Esophagus (tissue), 2 donors: ENCODE data around the gene PLD5. TPM values are rescaled to one million over a fixed set of nuclear protein-coding genes. Genes with fewer than 3 reads are reported as not detected.

ENCODE experiments used
- H3K27ac ChIP-seq, 2 donors: one replicate each; pipeline ENCODE4 v1.5.1; 2013; ENCODE audit warnings: low read depth in 2 of 2, mild to moderate bottlenecking in 2 of 2, inconsistent platforms in 1 of 2, low read length in 1 of 2, moderate library complexity in 1 of 2
- H3K27me3 ChIP-seq, 2 donors: one replicate each; pipeline ENCODE4 v1.6.1; 2013; ENCODE audit warnings: low read length in 2 of 2, control low read depth in 1 of 2, mild to moderate bottlenecking in 1 of 2; ENCODE audit not compliant: insufficient read depth in 2 of 2, control insufficient read depth in 1 of 2
- H3K36me3 ChIP-seq, 2 donors: one replicate each; pipeline ENCODE4 v1.6.1; 2013; ENCODE audit warnings: low read length in 1 of 2; ENCODE audit not compliant: control insufficient read depth in 2 of 2, insufficient read depth in 2 of 2
- H3K4me1 ChIP-seq, 2 donors: one replicate each; pipeline ENCODE4 v1.6.1; 2013; ENCODE audit warnings: low read length in 1 of 2; ENCODE audit not compliant: control insufficient read depth in 2 of 2, insufficient read depth in 2 of 2
- H3K4me3 ChIP-seq, 2 donors: one replicate each; pipeline ENCODE4 v1.5.1; 2013; ENCODE audit warnings: low read length in 2 of 2, mild to moderate bottlenecking in 2 of 2, low read depth in 1 of 2, moderate library complexity in 1 of 2
- H3K9me3 ChIP-seq, 2 donors: one replicate each; pipeline ENCODE4 v1.6.1; 2013; ENCODE audit warnings: mild to moderate bottlenecking in 2 of 2, low read depth in 1 of 2, low read length in 1 of 2, moderate library complexity in 1 of 2; ENCODE audit not compliant: control insufficient read depth in 2 of 2, insufficient read depth in 1 of 2
- WGBS, 2 donors: extraction: QIAGEN DNeasy Blood & Tissue Kit; methylation state at CpG; one replicate each; pipeline ENCODE4 v1.1.7; 2013; 5-methylcytosine and 5-hydroxymethylcytosine counted together
- polyA plus RNA-seq, 2 donors: library from polyadenylated mRNA; stranded (reverse); fragments of 200-250 nt; gene quantifications; one replicate each; pipeline ENCODE4 v1.2.3, GENCODE V29; 2013
- donor health status: healthy with polysubstance abuse.
- donor health status: Bipolar disorder and iron deficiency.

The PLD5 gene
- polyA plus RNA-seq, 2 donors = 0.04 to 0.11 TPM

DNA sequence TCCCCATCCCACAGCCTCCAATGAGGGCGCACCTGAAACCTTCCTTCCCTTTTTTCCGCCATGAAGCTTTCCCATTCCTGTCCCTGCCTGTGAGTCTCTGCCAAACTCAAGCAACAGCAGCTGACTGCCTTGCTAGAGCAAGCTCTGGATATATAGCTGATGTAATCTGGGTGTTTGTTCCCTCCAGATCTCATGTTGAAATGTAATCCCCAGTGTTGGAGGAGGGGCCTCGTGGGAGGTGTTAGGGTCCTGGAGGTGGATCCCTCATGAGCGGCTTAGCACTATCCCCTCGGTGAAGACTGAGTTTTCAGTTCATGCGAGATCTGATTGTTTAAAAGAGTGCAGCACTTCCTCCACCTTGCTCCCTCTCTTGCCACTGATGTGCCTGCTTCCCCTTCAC, 321.2 kb downstream of the PLD5 start:
- peaks cover 0 to 2% of the 10 kb centered on the region in 2 donors for H3K9me3 ChIP-seq
- 80% methylated on average over 6 of the region's 6 CpGs for WGBS, 2 donors
- H3K27me3 ChIP-seq = no peaks in the 10 kb centered on the region

DNA sequence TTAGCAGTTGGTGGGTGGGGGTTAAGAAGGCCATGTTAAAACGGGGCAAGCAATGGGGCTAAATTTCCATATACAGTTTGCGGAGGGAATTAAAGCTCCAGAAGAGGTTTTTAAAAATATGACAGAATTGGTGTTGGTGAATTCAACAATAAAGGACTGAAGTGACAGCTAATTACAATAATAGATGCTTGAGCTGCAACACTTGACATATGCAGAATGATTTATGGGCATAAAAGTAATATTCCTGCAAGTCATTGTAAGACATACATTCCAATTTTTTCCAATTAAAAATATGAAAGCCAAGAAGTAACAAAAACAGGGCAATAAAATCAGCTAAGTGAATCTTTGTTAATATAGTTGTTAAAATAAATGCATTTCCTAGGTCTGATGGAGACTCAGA, 323.4 kb downstream of the PLD5 start:
- Histone ChIP-seq H3K4me3 (no peak overlapping the region), H3K27me3 (no peaks in the 10 kb centered on the region), H3K4me1 (no peaks in the 10 kb centered on the region), H3K9me3 (no peaks in the 10 kb centered on the region), H3K27ac (no peak overlapping the region), H3K36me3 (no peaks in the 10 kb centered on the region)
- 83% methylated on average over 2 of the region's 2 CpGs for WGBS, 2 donors

More for the DNA sequence above, 321.2 kb downstream of the PLD5 start:
- Histone ChIP-seq H3K4me1 (no peaks in the 10 kb centered on the region), H3K4me3 (no peak overlapping the region), H3K27ac (no peak overlapping the region), H3K36me3 (no peaks in the 10 kb centered on the region)

DNA sequence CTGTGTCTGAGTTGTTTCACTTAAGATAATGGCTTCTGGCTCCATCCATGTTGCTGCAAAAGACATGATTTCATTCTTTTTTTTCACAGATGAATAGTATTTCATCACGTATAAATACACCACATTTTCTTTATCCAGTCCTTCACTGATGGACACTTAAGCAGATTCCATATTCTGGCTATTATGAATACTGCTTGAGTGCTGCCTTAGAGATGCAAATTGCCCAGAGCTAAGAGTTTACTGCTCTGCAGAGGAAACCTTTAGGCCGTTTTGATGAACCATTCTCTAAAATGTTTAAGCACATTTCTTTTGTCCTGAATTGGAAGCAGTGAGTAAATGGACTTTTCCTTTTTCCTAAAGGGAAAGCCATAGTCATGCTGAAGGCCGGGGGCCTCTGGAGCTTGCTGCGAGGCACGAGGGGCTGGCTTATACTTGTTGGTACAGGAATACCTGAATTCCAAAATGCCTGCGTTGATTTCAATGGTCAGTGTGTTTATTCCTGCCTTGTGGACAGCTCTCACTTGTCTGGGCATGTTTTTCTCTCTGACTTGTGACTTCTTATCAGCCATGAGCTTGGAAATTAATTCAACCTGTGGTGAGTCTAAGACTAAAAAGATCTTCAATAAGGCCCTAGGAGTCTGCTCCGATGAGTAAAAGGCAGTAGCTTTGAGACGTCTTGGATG, 324.6 kb downstream of the PLD5 start:
- Histone ChIP-seq H3K4me3 (no peak overlapping the region), H3K9me3 (no peaks in the 10 kb centered on the region), H3K4me1 (no peaks in the 10 kb centered on the region), H3K36me3 (no peaks in the 10 kb centered on the region), H3K27ac (no peak overlapping the region), H3K27me3 (no peaks in the 10 kb centered on the region)
- 62 to 71% methylated on average over 8 of the region's 8 CpGs for WGBS, 2 donors

DNA sequence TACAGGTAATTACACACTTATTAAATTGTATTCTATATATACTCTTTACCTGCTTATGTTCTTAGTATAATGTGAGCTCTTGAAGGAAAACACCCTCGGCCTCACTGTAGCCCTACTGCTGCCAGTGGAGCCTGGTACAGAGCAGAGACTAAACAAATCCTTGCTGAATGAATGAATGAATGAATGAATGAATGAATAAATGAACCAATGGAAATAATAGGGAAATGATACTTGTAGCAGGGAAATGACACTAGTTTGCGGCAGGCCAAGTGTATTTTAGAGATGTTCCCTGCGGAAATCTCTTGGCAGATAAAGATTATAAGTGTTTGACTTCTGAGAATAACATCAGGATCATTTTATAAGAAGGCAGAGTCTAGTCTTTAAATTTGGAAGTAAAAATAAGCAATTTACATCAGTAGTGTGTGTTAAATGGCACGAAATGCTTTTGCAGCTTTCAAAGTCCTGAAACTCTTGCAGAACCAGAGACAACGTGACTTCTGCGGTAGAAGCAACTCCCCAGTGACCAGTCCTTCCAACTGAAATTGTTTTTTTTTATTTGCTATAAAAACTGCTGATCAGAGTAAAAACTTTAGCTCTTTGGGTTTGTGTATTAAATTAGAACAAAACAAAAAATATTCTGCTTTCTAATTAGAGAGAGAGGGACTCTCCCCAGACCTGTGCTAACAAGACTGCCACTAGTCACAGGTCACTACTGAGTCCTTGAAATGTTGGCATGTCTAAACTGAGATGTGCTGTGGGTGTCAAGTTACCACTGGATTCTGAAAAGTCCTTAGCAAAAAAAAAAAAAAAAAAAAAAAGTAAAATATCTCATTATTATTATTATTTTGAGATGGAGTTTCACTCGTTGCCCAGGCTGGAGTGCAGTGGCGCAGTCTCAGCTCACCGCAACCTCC, 326.3 kb downstream of the PLD5 start:
- no peaks in the 10 kb centered on the region for H3K27me3 ChIP-seq
- H3K27ac ChIP-seq = no peak overlapping the region
- no peaks in the 10 kb centered on the region for H3K9me3 ChIP-seq
- H3K4me1 ChIP-seq = no peaks in the 10 kb centered on the region
- no peak overlapping the region for H3K4me3 ChIP-seq
- WGBS, 2 donors = 84 to 86% methylated on average over 9 of the region's 9 CpGs
- no peaks in the 10 kb centered on the region for H3K36me3 ChIP-seq

DNA sequence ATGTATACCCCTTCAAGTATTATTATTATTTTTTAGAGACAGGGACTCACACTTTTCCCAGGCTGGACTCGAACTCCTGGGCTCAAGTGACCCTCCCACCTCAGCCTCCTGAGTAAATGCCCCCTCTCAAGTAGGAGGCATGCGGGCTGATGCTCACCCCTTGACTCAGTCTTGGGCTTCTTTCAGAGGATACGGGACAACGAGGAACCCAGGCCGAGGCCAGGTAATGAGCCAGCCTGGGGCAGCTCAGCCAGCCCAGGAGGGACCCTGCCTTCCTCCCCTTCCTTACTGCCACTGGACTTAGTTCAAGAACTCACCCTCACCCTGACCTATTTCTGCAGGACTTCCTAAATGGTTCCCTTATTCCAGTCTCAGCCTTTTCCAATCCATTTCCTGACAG, 327.6 kb downstream of the PLD5 start:
- WGBS, 2 donors = 80 to 84% methylated on average over 5 of the region's 5 CpGs
- no peaks in the 10 kb centered on the region for H3K27me3 ChIP-seq
- H3K9me3 ChIP-seq = no peaks in the 10 kb centered on the region
- no peaks in the 10 kb centered on the region for H3K4me1 ChIP-seq
- no peak overlapping the region for H3K27ac ChIP-seq
- no peak overlapping the region for H3K4me3 ChIP-seq
- H3K36me3 ChIP-seq = no peaks in the 10 kb centered on the region

DNA sequence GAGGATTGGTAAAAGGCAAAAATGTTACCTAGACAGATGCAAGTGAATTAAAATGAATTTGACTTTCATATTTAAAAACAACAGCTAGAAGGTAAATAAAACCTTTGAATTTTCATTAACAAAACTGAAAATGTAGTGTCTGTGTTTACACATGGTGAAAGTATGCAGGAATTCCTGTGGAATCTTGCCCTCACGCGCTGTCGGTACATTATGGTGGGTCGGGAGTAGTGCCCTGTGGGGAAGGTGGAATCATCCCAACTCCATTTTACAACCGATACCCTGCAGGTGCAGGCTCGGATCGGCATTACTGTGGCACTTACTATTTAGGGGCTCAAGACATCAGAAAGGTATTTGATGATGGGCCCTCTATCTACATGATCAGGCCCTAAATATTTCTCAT, 328.4 kb downstream of the PLD5 start:
- H3K36me3 ChIP-seq = no peaks in the 10 kb centered on the region
- no peak overlapping the region for H3K27ac ChIP-seq
- H3K4me3 ChIP-seq = no peak overlapping the region
- WGBS, 2 donors = 66 to 79% methylated on average over 7 of the region's 7 CpGs
- no peaks in the 10 kb centered on the region for H3K9me3 ChIP-seq
- no peaks in the 10 kb centered on the region for H3K27me3 ChIP-seq
- no peaks in the 10 kb centered on the region for H3K4me1 ChIP-seq

DNA sequence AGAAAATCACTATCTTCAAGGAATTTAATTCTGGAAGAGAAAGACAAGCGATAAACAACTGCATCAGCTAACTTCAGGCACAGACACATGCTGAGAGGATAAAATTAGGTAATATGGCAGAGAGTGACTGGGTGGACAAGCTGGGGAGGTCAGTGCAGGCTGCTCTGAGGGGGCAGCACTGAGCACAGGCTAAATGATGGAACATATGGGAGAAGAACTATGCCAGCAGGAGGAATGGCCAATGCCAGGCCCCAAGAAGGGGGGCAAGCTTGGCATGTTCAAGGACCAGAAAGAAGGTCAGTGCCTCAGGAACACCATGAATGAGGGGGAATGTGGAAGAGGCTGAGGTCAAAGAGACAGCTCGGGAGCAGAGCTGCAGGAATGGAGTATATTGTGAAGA, 334.9 kb downstream of the PLD5 start:
- no peak overlapping the region for H3K27ac ChIP-seq
- H3K36me3 ChIP-seq = no peaks in the 10 kb centered on the region
- no peaks in the 10 kb centered on the region for H3K9me3 ChIP-seq
- H3K27me3 ChIP-seq = no peaks in the 10 kb centered on the region
- no peak overlapping the region for H3K4me3 ChIP-seq
- H3K4me1 ChIP-seq = no peaks in the 10 kb centered on the region
- WGBS, 2 donors = 80 to 81% methylated on average over 2 of the region's 2 CpGs

DNA sequence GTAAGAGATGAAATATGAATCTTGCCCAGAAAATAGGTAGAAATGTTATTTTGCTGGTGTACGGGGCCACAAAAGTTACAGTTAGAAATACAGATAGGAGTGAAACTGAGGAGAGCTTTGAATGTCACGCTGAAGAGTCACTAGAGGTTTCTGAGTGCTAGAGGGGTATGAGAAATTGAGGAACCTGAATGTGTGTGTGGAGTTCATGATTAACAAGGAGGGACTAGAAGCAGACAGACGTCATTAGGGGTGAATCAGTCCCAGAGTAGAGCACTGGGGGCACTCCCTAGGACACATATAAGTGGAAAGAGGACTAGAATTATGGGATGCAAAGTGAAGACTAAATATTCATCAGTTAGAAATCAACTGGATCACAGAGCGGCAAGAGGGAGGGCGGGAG, 336.7 kb downstream of the PLD5 start:
- Histone ChIP-seq H3K4me3 (no peak overlapping the region), H3K27ac (no peak overlapping the region), H3K4me1 (no peaks in the 10 kb centered on the region), H3K27me3 (no peaks in the 10 kb centered on the region), H3K9me3 (no peaks in the 10 kb centered on the region), H3K36me3 (no peaks in the 10 kb centered on the region)
- WGBS, 2 donors = 78 to 80% methylated on average over 5 of the region's 5 CpGs

DNA sequence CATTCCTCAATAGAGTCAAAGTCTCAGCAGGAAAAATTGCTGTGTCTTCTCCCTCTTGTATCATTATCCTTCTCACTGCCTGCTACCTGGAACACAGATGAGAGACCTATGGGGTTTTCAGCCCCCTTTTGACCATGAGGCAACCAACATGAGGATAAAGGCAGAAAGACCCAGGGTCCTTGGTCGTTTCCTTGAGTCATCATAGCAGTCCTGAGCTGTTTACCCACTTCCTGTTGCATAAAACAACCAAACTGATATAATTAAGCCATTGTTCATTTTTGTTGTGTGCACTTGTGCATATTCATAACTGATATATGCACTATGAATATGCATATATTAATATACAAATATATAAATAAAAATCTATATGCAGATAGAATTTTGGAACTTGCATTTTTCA, 337.3 kb downstream of the PLD5 start:
- no peaks in the 10 kb centered on the region for H3K27me3 ChIP-seq
- no peaks in the 10 kb centered on the region for H3K9me3 ChIP-seq
- no peaks in the 10 kb centered on the region for H3K4me1 ChIP-seq
- no peak overlapping the region for H3K27ac ChIP-seq
- no peaks in the 10 kb centered on the region for H3K36me3 ChIP-seq
- WGBS, 2 donors = 22 to 27% methylated on average over 1 of the region's 1 CpG
- no peak overlapping the region for H3K4me3 ChIP-seq
